ENCODE measurements around the gene HDDC2.
A peak's percentile ranks its signal among the peaks of the same experiment; 100 is the strongest.
"Not testable (repeated sequence)": the region's sequence is repeated elsewhere in the genome, so short reads cannot be mapped to it uniquely, and the experiment has no call there.

Gene HDDC2

GRCh38 chr6:125306756-125307149 lies 5.0 kb upstream of the HDDC2 start:
- DNase-seq, result no peak

- DNase-seq, result no peak
These were observed 3.3 kb upstream of the HDDC2 start for GRCh38 chr6:125304970-125305660.

GRCh38 chr6:125303512-125303854 lies 1.7 kb upstream of the HDDC2 start:
- DNase-seq, result no peak

GRCh38 chr6:125302840-125303511 lies 1.2 kb upstream of the HDDC2 start:
- peak; percentile 15 for DNase-seq

- no peak for DNase-seq
These were observed 754 bp downstream of the HDDC2 start for GRCh38 chr6:125300992-125301434.

GRCh38 chr6:125299257-125299656 lies 2.5 kb downstream of the HDDC2 start:
- DNase-seq, result peak; percentile 13

GRCh38 chr6:125296471-125296870 lies 5.3 kb downstream of the HDDC2 start:
- DNase-seq, result no peak

- DNase-seq, result no peak
These were observed 6.8 kb downstream of the HDDC2 start for GRCh38 chr6:125294925-125295324.

- no peak for DNase-seq
These were observed 7.7 kb downstream of the HDDC2 start for GRCh38 chr6:125294036-125294435.

- DNase-seq, result no peak
These were observed 8.2 kb downstream of the HDDC2 start for GRCh38 chr6:125293587-125293986.

- DNase-seq, result no peak
These were observed 14.0 kb downstream of the HDDC2 start for GRCh38 chr6:125287718-125288117.

GRCh38 chr6:125285936-125286335 lies 15.8 kb downstream of the HDDC2 start:
- no peak for DNase-seq

GRCh38 chr6:125285353-125285752 lies 16.4 kb downstream of the HDDC2 start:
- DNase-seq, result no peak

GRCh38 chr6:125282470-125282869 lies 19.3 kb downstream of the HDDC2 start:
- not testable (repeated sequence) for DNase-seq

- not testable (repeated sequence) for DNase-seq
These were observed 21.3 kb downstream of the HDDC2 start for GRCh38 chr6:125280370-125281035.

- DNase-seq, result no peak
These were observed 21.8 kb downstream of the HDDC2 start for GRCh38 chr6:125279961-125280360.

- no peak for DNase-seq
These were observed 23.9 kb downstream of the HDDC2 start for GRCh38 chr6:125277838-125278237.

GRCh38 chr6:125275779-125276178 lies 26.0 kb downstream of the HDDC2 start:
- no peak for DNase-seq

GRCh38 chr6:125274935-125275334 lies 26.8 kb downstream of the HDDC2 start:
- no peak for DNase-seq

- DNase-seq, result no peak
These were observed 27.8 kb downstream of the HDDC2 start for GRCh38 chr6:125273965-125274364.

- no peak for DNase-seq
These were observed 28.5 kb downstream of the HDDC2 start for GRCh38 chr6:125273251-125273650.

- DNase-seq, result no peak
These were observed 30.1 kb downstream of the HDDC2 start for GRCh38 chr6:125271486-125272159.

GRCh38 chr6:125270380-125270779 lies 31.4 kb downstream of the HDDC2 start:
- no peak for DNase-seq
